Left lung (tissue), 10 donors: Measurements from ENCODE around the gene FKBP10. TPM values are rescaled to one million over a fixed set of nuclear protein-coding genes. Genes with fewer than 3 reads are reported as not detected.

Experiments used
- ATAC-seq: fragments of 200-7000 bp; cut with Tn5 transposase; one replicate; pipeline ENCODE4 v1.9.1; 2020; ENCODE audit warnings: moderate library complexity
- DNase-seq, 4 donors: peaks; one replicate each; pipeline ENCODE4 v3.0.0-alpha.2; 2013 to 2020
- H3K27ac ChIP-seq, 2 donors: fragments of 200-600 bp; sonication (generic) in 1 of 2; one replicate each; pipeline versions ENCODE4 v1.5.0 to v1.8.0; 2020 to 2021
- H3K27me3 ChIP-seq, 2 donors: fragments of 200-600 bp; sonication (generic) in 1 of 2; one replicate each; pipeline versions ENCODE4 v1.5.0 to v1.8.0; 2020 to 2021
- H3K36me3 ChIP-seq, 2 donors: fragments of 200-600 bp; sonication (generic) in 1 of 2; one replicate each; pipeline versions ENCODE4 v1.5.0 to v1.8.0; 2020 to 2021
- H3K4me1 ChIP-seq, 2 donors: fragments of 200-600 bp; one replicate each; pipeline ENCODE4 v1.8.0; 2021
- H3K4me3 ChIP-seq, 2 donors: fragments of 200-600 bp; sonication (generic) in 1 of 2; one replicate each; pipeline versions ENCODE4 v1.5.0 to v1.8.0; 2020 to 2021; ENCODE audit warnings: mild to moderate bottlenecking in 1 of 2
- H3K9me3 ChIP-seq, 2 donors: fragments of 200-600 bp; sonication (generic) in 1 of 2; one replicate each; pipeline versions ENCODE4 v1.5.0 to v1.8.0; 2020 to 2021
- CTCF ChIP-seq, 2 donors: fragments of 200-600 bp; sonication (generic) in 1 of 2; IDR thresholded peaks; one replicate each; pipeline versions ENCODE4 v1.5.0 to v1.8.0; 2021; ENCODE audit warnings: antibody characterized with exemption in 2 of 2
- intact Hi-C, 2 donors: fragments of 100-400 bp; cut with DNase I; formaldehyde crosslinking; loops; one replicate each; pipeline versions ENCODE4 v1.11.2 to v1.14.2; 2022
- polyA plus RNA-seq, 6 donors: library from polyadenylated mRNA; unstranded; fragments of 120-200 nt; gene quantifications; one replicate each; pipeline ENCODE4 v1.2.1, GENCODE V29; 2013; ENCODE audit not compliant: insufficient read length in 6 of 6
- total RNA-seq, 2 donors: library from RNA; stranded (reverse); fragmentation: NEBNext Ultra II Directional; extraction: Animal tissue kit (Norgen Biotek cat#: 25700); gene quantifications; one replicate each; pipeline ENCODE4 v1.2.1, GENCODE V29; 2021
- donor health status: DM: no; HTN: yes; CAD: no.
- donor health status: DM: no; HTN: no; CAD: no.

Gene FKBP10
- total and polyA plus RNA-seq, 8 donors, result 82.1 to 169 (median 141) TPM

- peak in 1 of 4 donors; percentile 39 for DNase-seq
Measured at GRCh38 chr17:41869426-41869825, 56.6 kb downstream of the FKBP10 start.

GRCh38 chr17:41870097-41870496 lies 57.3 kb downstream of the FKBP10 start:
- no peak for ATAC-seq
- Histone ChIP-seq H3K4me3 (no peak overlapping the region), H3K9me3 (no peaks in the 10 kb centered on the region), H3K4me1 (peaks cover 0 to 6% of the 10 kb centered on the region in 2 donors), H3K27ac (no peak overlapping the region), H3K36me3 (peaks cover 0 to 86% of the 10 kb centered on the region in 2 donors), H3K27me3 (no peaks in the 10 kb centered on the region)
- no peak for TF ChIP-seq CTCF (IDR thresholded peaks at IDR 0.05)
- DNase-seq, result no peak
- intact Hi-C loops, result no loop called here

More at GRCh38 chr17:41869426-41869825, 56.6 kb downstream of the FKBP10 start:
- TF ChIP-seq CTCF (IDR thresholded peaks at IDR 0.05), result no peak
- Histone ChIP-seq H3K27me3 (no peaks in the 10 kb centered on the region), H3K4me3 (no peak overlapping the region), H3K36me3 (peaks cover 0 to 80% of the 10 kb centered on the region in 2 donors), H3K27ac (no peak overlapping the region), H3K4me1 (peaks cover 0 to 8% of the 10 kb centered on the region in 2 donors), H3K9me3 (no peaks in the 10 kb centered on the region)
- ATAC-seq, result peak; percentile 54
- intact Hi-C loops, result no loop called here

- peaks cover 0 to 88% of the 10 kb centered on the region in 2 donors for H3K36me3 ChIP-seq
- peaks cover 0 to 4% of the 10 kb centered on the region in 2 donors for H3K4me1 ChIP-seq
- no peaks in the 10 kb centered on the region for H3K27me3 ChIP-seq
- no peak overlapping the region for H3K27ac ChIP-seq
- no peaks in the 10 kb centered on the region for H3K9me3 ChIP-seq
- no peak for TF ChIP-seq CTCF (IDR thresholded peaks at IDR 0.05)
- no peak for ATAC-seq
- H3K4me3 ChIP-seq, result no peak overlapping the region
- intact Hi-C loops, result no loop called here
- DNase-seq, result no peak
Measured at GRCh38 chr17:41870627-41871026, 57.8 kb downstream of the FKBP10 start.

- intact Hi-C loops, result no loop called here
Measured at GRCh38 chr17:41871789-41872188, 59.0 kb downstream of the FKBP10 start.

More at GRCh38 chr17:41871789-41872188, 59.0 kb downstream of the FKBP10 start:
- H3K36me3 ChIP-seq, result peaks cover 0 to 89% of the 10 kb centered on the region in 2 donors
- no peak for DNase-seq
- H3K4me1 ChIP-seq, result no peaks in the 10 kb centered on the region
- no peaks in the 10 kb centered on the region for H3K27me3 ChIP-seq
- H3K4me3 ChIP-seq, result no peak overlapping the region
- H3K9me3 ChIP-seq, result no peaks in the 10 kb centered on the region
- no peak overlapping the region for H3K27ac ChIP-seq
- no peak for ATAC-seq
- no peak for TF ChIP-seq CTCF (IDR thresholded peaks at IDR 0.05)

Other genes starting within 250 kb of the FKBP10 start
- gene KRT9, start 240.9 kb upstream of the FKBP10 start, total RNA-seq, result not detected
- not detected for gene KRT9, start 240.9 kb upstream of the FKBP10 start, polyA plus RNA-seq
- 1 to 10 TPM in 1 of 2 donors, not detected in 1; 1.5 TPM for gene KRT14, start 226.1 kb upstream of the FKBP10 start, total RNA-seq
- 1 to 10 TPM in 4 of 6 donors, under 1 TPM in 2; 0.35 to 2.0 (median 1.2) TPM for gene KRT14, start 226.1 kb upstream of the FKBP10 start, polyA plus RNA-seq
- 1 to 10 TPM in 1 of 2 donors, under 1 TPM in 1; 0.65 to 1.0 TPM for gene KRT16, start 200.2 kb upstream of the FKBP10 start, total RNA-seq
- not detected for gene KRT16, start 200.2 kb upstream of the FKBP10 start, polyA plus RNA-seq
- gene KRT17, start 188.4 kb upstream of the FKBP10 start, total RNA-seq, result 10 to 100 TPM; 14.2 to 85.6 TPM
- 10 to 100 TPM in 1 of 6 donors, 1 to 10 TPM in 5; 4.1 to 28.1 (median 5.0) TPM for gene KRT17, start 188.4 kb upstream of the FKBP10 start, polyA plus RNA-seq
- gene EIF1, start 124.1 kb upstream of the FKBP10 start, total RNA-seq, result 100 to 1,000 TPM; 728 to 773 TPM
- 100 to 1,000 TPM; 697 to 782 (median 720) TPM for gene EIF1, start 124.1 kb upstream of the FKBP10 start, polyA plus RNA-seq
- not detected for gene GAST, start 100.7 kb upstream of the FKBP10 start, total RNA-seq
- not detected for gene GAST, start 100.7 kb upstream of the FKBP10 start, polyA plus RNA-seq
- under 1 TPM; 0.16 to 0.32 TPM for gene HAP1, start 78.4 kb upstream of the FKBP10 start, total RNA-seq
- gene HAP1, start 78.4 kb upstream of the FKBP10 start, polyA plus RNA-seq, result under 1 TPM; 0.40 to 0.90 (median 0.71) TPM
- 100 to 1,000 TPM in 1 of 2 donors, 10 to 100 TPM in 1; 94.2 to 148 TPM for gene JUP, start 26.3 kb upstream of the FKBP10 start, total RNA-seq
- 100 to 1,000 TPM in 5 of 6 donors, 10 to 100 TPM in 1; 97.9 to 125 (median 119) TPM for gene JUP, start 26.3 kb upstream of the FKBP10 start, polyA plus RNA-seq
- gene P3H4, start 1.1 kb upstream of the FKBP10 start, total RNA-seq, result 10 to 100 TPM; 19.1 to 27.8 TPM
- gene P3H4, start 1.1 kb upstream of the FKBP10 start, polyA plus RNA-seq, result 10 to 100 TPM; 28.5 to 47.1 (median 32.8) TPM
- gene NT5C3B, start 23.2 kb downstream of the FKBP10 start, total RNA-seq, result 10 to 100 TPM; 30.6 to 34.7 TPM
- 100 to 1,000 TPM in 1 of 6 donors, 10 to 100 TPM in 5; 87.7 to 101 (median 90.3) TPM for gene NT5C3B, start 23.2 kb downstream of the FKBP10 start, polyA plus RNA-seq
- not detected for gene KLHL10, start 24.8 kb downstream of the FKBP10 start, total RNA-seq
- gene KLHL10, start 24.8 kb downstream of the FKBP10 start, polyA plus RNA-seq, result under 1 TPM; 0.06 to 0.43 (median 0.23) TPM
- gene KLHL11, start 52.4 kb downstream of the FKBP10 start, total RNA-seq, result 10 to 100 TPM; 11.0 to 13.3 TPM
- 1 to 10 TPM; 8.7 to 9.9 (median 9.9) TPM for gene KLHL11, start 52.4 kb downstream of the FKBP10 start, polyA plus RNA-seq
- 100 to 1,000 TPM; 129 to 204 TPM for gene ACLY, start 105.9 kb downstream of the FKBP10 start, total RNA-seq
- gene ACLY, start 105.9 kb downstream of the FKBP10 start, polyA plus RNA-seq, result 100 to 1,000 TPM in 1 of 6 donors, 10 to 100 TPM in 5; 73.0 to 101 (median 81.8) TPM
- 1 to 10 TPM in 1 of 2 donors, under 1 TPM in 1; 0.73 to 3.2 TPM for gene ODAD4, start 117.6 kb downstream of the FKBP10 start, total RNA-seq
- 1 to 10 TPM; 4.4 to 7.8 (median 6.7) TPM for gene ODAD4, start 117.6 kb downstream of the FKBP10 start, polyA plus RNA-seq
- 10 to 100 TPM; 61.5 to 64.9 TPM for gene CNP, start 153.8 kb downstream of the FKBP10 start, total RNA-seq
- gene CNP, start 153.8 kb downstream of the FKBP10 start, polyA plus RNA-seq, result 10 to 100 TPM; 53.4 to 75.4 (median 62.6) TPM
- 10 to 100 TPM; 62.1 to 82.0 TPM for gene DNAJC7, start 204.4 kb downstream of the FKBP10 start, total RNA-seq
- 100 to 1,000 TPM; 131 to 161 (median 141) TPM for gene DNAJC7, start 204.4 kb downstream of the FKBP10 start, polyA plus RNA-seq
- 10 to 100 TPM; 29.6 to 32.3 TPM for gene NKIRAS2, start 207.1 kb downstream of the FKBP10 start, total RNA-seq
- 10 to 100 TPM; 43.0 to 50.1 (median 46.9) TPM for gene NKIRAS2, start 207.1 kb downstream of the FKBP10 start, polyA plus RNA-seq
- gene C17orf113, start 237.6 kb downstream of the FKBP10 start, total RNA-seq, result 1 to 10 TPM in 1 of 2 donors, under 1 TPM in 1; 0.58 to 1.2 TPM
- gene C17orf113, start 237.6 kb downstream of the FKBP10 start, polyA plus RNA-seq, result 1 to 10 TPM; 3.5 to 5.2 (median 4.5) TPM